Stimulated activated CD4-positive, alpha-beta T cell treated with anti-CD3 and anti-CD28 coated beads, Interleukin-1b, Interleukin-23, amount 100 ng/mL, for 1 hour (primary cell): ENCODE results near the gene RPS6KB2.
A peak's percentile ranks its signal among the peaks of the same experiment; 100 is the strongest.
"Not testable (repeated sequence)": the region's sequence is repeated elsewhere in the genome, so short reads cannot be mapped to it uniquely, and the experiment has no call there.

Experiments used
- DNase-seq, 2 donors: peaks; one replicate each; pipeline ENCODE4 v3.0.0-alpha.2; 2020; ENCODE audit warnings: low read depth in 2 of 2

RPS6KB2 gene

GRCh38 chr11:67410984-67411784, 17.1 kb upstream of the RPS6KB2 start:
- DNase-seq = no peak

DNA sequence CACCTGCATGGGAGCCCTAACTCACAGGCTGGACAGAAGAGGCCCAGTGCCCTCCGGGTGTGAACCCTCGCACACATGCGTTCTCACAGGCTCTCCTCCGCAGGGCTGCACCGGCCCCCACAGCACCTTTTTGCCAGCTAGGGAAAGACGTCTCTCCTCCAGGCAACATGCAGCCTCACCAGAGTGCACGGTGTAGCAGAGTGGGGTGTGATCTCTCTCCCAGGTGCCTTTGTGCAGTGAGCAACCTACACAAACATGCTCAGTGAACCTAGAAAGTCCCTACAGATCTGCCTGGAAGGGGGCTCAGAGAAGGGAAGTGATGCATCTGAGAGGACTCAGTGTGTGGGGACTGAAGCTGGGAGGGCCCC, 16.5 kb upstream of the RPS6KB2 start:
- no peak for DNase-seq

DNA sequence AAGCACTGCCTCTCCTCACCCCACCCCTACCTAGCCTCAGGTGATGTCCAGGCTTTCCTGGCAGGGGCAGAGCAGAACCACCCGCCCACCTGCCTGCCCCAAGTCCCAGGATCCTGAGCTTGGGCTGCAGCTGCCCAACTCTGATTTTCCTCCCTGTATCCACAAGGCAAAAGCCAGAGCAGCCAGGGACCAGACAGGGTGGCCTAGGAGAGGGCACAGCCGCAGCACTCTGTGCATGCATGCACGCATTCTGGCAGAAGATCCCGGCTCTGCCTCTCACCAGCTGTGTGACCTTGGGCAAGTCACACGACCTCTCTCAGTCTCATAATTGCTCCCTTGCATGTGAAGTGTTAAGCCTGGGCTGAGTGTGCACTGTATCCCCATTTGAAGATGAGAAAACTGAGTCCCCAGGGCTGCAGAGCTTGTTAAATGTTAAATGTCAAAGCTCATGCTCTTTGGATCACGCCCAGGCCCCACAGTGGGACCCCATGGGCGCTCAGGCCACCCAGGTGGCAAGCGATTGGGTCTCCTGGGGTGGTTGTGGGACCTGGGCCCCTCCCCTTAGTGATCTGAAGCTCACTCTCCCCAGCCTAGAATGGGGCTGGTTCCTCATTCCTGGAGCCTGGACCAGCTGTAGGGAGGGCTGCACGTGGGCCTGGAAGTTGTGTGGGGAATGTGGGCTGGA, 15.7 kb upstream of the RPS6KB2 start:
- no peak for DNase-seq

- no peak for DNase-seq
These were observed 14.9 kb upstream of the RPS6KB2 start for GRCh38 chr11:67413266-67413849.

- DNase-seq = no peak
These were observed 12.6 kb upstream of the RPS6KB2 start, which contains the start of gene CARNS1 for GRCh38 chr11:67415501-67416304. Gene CARNS1, plus strand, starts transcription at chr11:67415678. Its CDS starts 522 bp downstream, at chr11:67416200.

GRCh38 chr11:67416416-67417335, 11.6 kb upstream of the RPS6KB2 start:
- DNase-seq = peak in 1 of 2 donors; percentile 72

DNA sequence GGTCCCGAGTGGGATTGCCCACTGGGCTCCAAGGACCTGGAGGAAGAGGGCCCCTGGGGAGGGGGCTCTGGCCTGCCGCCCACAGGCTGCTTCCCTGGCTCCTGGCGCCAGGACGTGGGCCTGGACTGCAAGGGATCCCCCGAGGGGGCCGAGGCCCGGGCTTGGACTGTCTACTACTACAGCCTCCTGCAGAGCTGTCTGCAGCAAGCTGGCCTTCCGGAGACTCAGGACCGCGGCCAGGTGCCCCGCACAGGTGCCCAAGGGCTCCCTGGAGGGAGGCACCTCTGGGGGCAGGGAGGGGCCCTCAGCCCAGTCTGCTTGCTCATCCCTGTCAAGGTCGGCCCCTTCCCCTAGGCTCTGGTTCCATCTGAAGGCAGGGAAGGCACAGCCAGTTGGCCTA, 10.9 kb upstream of the RPS6KB2 start:
- no peak for DNase-seq

- no peak for DNase-seq
These were observed 9.6 kb upstream of the RPS6KB2 start for GRCh38 chr11:67418476-67419281.

DNA sequence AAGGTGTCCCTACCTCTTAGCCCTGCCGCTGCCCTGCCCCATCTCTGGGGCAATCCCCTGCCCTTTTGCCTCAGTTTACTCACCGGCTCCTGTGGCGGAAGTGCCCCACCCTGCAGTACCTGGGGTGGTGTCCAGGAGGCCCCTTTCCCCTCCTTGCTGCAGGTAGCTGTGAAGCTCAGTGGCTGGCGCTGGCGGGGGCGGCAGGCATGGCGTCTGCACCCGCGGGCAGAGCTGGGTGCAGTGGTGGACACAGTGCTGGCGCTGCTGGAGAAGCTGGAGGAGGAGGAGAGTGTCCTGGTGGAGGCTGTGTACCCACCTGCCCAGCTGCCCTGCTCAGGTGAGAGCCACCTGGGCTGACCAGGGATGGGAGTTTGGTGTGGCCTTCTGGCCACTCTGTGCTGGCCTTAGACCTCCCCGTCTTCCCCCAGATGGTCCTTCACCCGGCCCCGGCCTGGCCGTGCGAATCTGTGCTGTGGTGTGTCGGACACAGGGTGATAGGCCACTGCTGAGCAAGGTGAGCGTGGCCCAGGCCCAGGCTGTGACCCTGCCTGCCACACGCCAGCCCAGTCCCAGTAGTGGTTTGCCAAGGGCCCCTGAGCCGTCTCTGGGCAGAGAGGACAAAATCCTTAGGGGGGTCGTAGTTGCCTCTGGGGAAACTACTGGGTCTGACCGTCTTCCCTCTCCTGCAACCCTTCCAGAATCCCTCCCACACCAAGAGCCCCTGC, 8.8 kb upstream of the RPS6KB2 start:
- no peak for DNase-seq

GRCh38 chr11:67420147-67420645, 8.1 kb upstream of the RPS6KB2 start:
- DNase-seq = no peak

DNA sequence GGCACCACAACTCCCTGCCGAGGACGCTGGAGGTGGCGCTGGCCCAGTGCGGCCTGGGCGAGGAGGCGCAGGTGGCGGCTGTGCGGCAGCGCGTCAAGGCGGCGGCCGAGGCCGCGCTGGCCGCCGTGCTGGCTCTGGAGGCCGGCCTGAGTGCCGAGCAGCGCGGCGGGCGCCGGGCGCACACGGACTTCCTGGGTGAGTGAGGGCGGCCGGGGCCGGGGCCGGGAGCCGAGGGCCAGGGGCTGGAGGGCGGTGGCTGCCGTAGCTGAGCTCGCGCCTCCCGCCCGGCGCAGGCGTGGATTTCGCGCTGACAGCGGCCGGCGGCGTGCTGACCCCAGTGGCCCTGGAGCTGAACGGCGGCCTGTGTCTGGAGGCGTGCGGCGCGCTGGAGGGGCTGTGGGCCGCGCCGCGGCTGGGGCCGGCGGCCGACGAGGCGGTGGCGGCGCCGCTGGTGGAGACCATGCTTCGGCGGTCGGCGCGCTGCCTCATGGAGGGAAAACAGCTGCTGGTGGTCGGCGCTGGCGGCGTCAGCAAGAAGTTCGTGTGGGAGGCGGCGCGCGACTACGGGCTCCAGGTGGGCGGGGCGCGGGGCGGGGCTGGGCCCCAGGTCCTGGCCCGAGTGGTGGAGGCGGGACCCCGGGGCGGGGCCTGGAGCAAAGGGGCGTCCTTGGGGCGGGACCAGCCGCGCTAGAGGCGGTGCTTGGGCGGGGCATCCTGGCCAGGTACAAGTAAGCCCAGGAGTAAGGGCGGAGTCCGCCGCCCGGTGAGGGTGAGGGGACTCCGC, 7.5 kb upstream of the RPS6KB2 start:
- DNase-seq = peak; percentile 99 to 100

DNA sequence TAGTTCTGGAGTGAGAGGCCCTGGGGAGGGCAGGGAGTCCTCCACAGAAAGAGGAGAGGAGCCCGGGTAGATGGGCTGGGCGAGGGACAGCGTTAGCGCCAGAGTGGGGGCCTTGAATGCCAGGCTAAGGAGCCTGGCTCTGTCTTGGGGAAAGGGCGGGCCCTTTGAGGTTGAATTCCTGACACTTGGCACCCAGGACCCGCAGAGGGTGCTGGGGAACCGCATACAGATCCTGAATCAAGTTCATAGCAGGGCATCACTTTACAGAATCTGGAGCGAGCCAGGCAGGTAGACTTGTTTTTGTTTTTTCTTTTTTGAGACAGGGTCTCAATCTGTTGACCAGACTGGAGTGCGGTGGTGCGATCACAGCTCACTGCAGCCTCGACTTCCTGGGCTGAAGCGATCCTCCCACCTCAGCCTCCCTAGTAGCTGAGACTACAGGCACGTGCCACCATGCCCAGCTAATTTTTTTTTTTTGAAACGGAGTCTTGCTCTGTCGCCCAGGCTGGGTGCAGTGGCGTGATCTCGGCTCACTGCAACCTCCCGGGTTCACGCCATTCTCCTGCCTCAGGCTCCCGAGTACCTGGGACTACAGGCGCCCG, 6.8 kb upstream of the RPS6KB2 start:
- no peak for DNase-seq

GRCh38 chr11:67422891-67423290, 5.4 kb upstream of the RPS6KB2 start:
- no peak for DNase-seq

- DNase-seq = no peak
These were observed 4.8 kb upstream of the RPS6KB2 start for GRCh38 chr11:67423466-67423865.

- no peak for DNase-seq
These were observed 4.2 kb upstream of the RPS6KB2 start for GRCh38 chr11:67423891-67424613.

DNA sequence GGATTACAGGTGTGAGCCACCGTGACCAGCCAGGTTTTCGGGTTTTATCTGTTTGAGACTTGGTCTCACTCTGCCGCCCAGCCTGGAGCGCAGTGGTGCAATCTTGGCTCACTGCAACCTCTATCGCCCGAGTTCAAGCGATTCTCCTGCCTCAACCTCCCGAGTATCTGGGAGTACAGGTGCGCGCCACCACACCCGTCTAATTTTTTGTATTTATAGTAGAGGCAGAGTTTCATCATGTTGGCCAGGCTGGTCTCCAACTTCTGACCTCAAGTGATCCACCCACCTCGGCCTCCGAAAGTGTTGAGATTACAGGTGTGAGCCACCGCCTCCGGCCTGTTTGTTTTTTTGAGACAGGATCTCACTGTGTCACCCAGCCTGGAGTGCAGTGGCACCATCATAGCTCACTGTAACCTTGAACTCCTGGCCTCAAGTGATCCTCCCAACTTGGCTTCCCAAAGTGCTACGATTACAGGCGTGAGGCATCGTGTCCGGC, 882 bp upstream of the RPS6KB2 start:
- DNase-seq = not testable (repeated sequence)

DNA sequence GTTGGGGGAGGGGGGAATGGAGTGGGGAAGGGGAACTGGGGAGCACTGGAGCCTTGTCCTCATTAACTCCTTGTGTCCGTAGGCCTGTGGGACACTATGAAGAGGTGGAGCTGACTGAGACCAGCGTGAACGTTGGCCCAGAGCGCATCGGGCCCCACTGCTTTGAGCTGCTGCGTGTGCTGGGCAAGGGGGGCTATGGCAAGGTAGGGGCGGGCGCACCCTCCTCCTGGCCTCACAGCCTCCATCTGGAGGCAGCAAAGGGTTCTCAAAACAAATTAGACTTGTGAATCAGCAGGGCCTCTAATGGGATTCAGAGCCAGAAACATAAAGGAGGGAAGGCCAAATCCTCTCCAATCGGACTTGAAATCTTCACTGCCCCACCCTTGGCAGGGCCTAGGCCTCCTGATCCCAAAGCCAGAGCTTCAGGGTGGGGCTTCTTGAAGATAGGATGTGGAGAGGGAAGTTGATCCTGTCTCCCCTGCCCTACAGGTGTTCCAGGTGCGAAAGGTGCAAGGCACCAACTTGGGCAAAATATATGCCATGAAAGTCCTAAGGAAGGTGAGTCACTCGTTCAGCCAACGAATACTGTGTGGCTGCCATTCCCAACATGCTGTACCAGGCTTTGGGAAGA, 859 bp downstream of the RPS6KB2 start:
- DNase-seq = no peak
